ENCODE results near the gene MUC22.

GRCh38 chr6:31035862-31036497 lies 25.7 kb downstream of the MUC22 start:
- TF ChIP-seq CTCF (IDR thresholded peaks at IDR 0.05; ENCODE audit: low read depth, low read length) (no peak), POLR2A (IDR thresholded peaks at IDR 0.05; ENCODE audit: extremely low read depth, insufficient read length) (no peak), MAX (IDR thresholded peaks at IDR 0.05; ENCODE audit: low read depth, low read length) (no peak)

Measured in NB4 (cell line).